Nephron progenitor cell (in vitro differentiated cells): ENCODE measurements around the gene HECTD1.

Experiments used
- DNase-seq: peaks from one replicate; pipeline ENCODE4 v3.0.0; 2021
- H3K27ac Mint-ChIP-seq: 2 replicates; pipeline ENCODE4 v1.8.0; 2021; ENCODE audit warnings: mild to moderate bottlenecking, moderate library complexity, mixed read lengths
- H3K27me3 Mint-ChIP-seq: 2 replicates; pipeline ENCODE4 v1.8.0; 2021; ENCODE audit warnings: mild to moderate bottlenecking, low read depth, mixed read lengths; ENCODE audit not compliant: poor library complexity
- H3K36me3 Mint-ChIP-seq: 2 replicates; pipeline ENCODE4 v1.8.0; 2021; ENCODE audit warnings: low read depth, mixed read lengths
- H3K4me1 Mint-ChIP-seq: 2 replicates; pipeline ENCODE4 v1.8.0; 2021; ENCODE audit warnings: mixed read lengths
- H3K4me3 Mint-ChIP-seq: 2 replicates; pipeline ENCODE4 v1.8.0; 2021; ENCODE audit warnings: mild to moderate bottlenecking, moderate library complexity, mixed read lengths
- H3K9me3 Mint-ChIP-seq: 2 replicates; pipeline ENCODE4 v1.8.0; 2021; ENCODE audit warnings: mild to moderate bottlenecking, moderate library complexity, mixed read lengths
- CTCF ChIP-seq: fragments of 200-600 bp; sonication (generic); IDR thresholded peaks from 2 replicates; pipeline ENCODE4 v1.5.0; 2021; ENCODE audit warnings: antibody characterized with exemption

The HECTD1 gene

GRCh38 chr14:31137214-31137889, 70.2 kb downstream of the HECTD1 start:
- Mint-ChIP-seq H3K27ac (peak overlapping the region; percentile 26), H3K4me1 (no peaks in the 10 kb centered on the region)

GRCh38 chr14:31133133-31133532, 74.5 kb downstream of the HECTD1 start:
- no peaks in the 10 kb centered on the region for H3K9me3 Mint-ChIP-seq
- no peak for DNase-seq
- H3K4me1 Mint-ChIP-seq: no peaks in the 10 kb centered on the region
- no peak for TF ChIP-seq CTCF
- H3K36me3 Mint-ChIP-seq: peaks cover 66% of the 10 kb centered on the region
- H3K4me3 Mint-ChIP-seq: no peak overlapping the region
- H3K27ac Mint-ChIP-seq: peak overlapping the region; percentile 62
- peaks cover 3% of the 10 kb centered on the region for H3K27me3 Mint-ChIP-seq

More at GRCh38 chr14:31137214-31137889, 70.2 kb downstream of the HECTD1 start:
- no peak for DNase-seq
- peaks cover 64% of the 10 kb centered on the region for H3K36me3 Mint-ChIP-seq
- H3K27me3 Mint-ChIP-seq: peaks cover 3% of the 10 kb centered on the region
- H3K9me3 Mint-ChIP-seq: no peaks in the 10 kb centered on the region
- no peak overlapping the region for H3K4me3 Mint-ChIP-seq
- no peak for TF ChIP-seq CTCF

- peaks cover 58% of the 10 kb centered on the region for H3K36me3 Mint-ChIP-seq
- no peak for TF ChIP-seq CTCF
- peak overlapping the region; percentile 27 for H3K27ac Mint-ChIP-seq
- DNase-seq: no peak
- no peaks in the 10 kb centered on the region for H3K4me1 Mint-ChIP-seq
- no peak overlapping the region for H3K4me3 Mint-ChIP-seq
- H3K9me3 Mint-ChIP-seq: no peaks in the 10 kb centered on the region
- H3K27me3 Mint-ChIP-seq: no peaks in the 10 kb centered on the region
Observed at GRCh38 chr14:31128601-31129526, 78.7 kb downstream of the HECTD1 start.

- no peak for TF ChIP-seq CTCF
- Mint-ChIP-seq H3K4me1 (no peaks in the 10 kb centered on the region), H3K27ac (peak overlapping the region; percentile 69), H3K9me3 (no peaks in the 10 kb centered on the region), H3K36me3 (peaks cover 54% of the 10 kb centered on the region), H3K27me3 (no peaks in the 10 kb centered on the region), H3K4me3 (no peak overlapping the region)
- no peak for DNase-seq
Observed at GRCh38 chr14:31127690-31128089, 79.9 kb downstream of the HECTD1 start.

GRCh38 chr14:31126680-31127079, 80.9 kb downstream of the HECTD1 start:
- Mint-ChIP-seq H3K9me3 (no peaks in the 10 kb centered on the region), H3K4me1 (no peaks in the 10 kb centered on the region), H3K27ac (no peak overlapping the region), H3K36me3 (peaks cover 57% of the 10 kb centered on the region), H3K27me3 (no peaks in the 10 kb centered on the region), H3K4me3 (no peak overlapping the region)
- TF ChIP-seq CTCF: no peak
- DNase-seq: no peak
